ENCODE results near the gene MEF2B.
A peak's percentile ranks its signal among the peaks of the same experiment; 100 is the strongest.
"Not testable (repeated sequence)": the region's sequence is repeated elsewhere in the genome, so short reads cannot be mapped to it uniquely, and the experiment has no call there.

The MEF2B gene

GRCh38 chr19:19121371-19121770 is 48.7 kb downstream of the MEF2B start:
- no peak for DNase-seq

- DNase-seq: peak; percentile 13
These were observed 49.5 kb downstream of the MEF2B start for GRCh38 chr19:19120308-19121231.

- DNase-seq: no peak
These were observed 50.5 kb downstream of the MEF2B start for GRCh38 chr19:19119325-19120237.

- no peak for DNase-seq
These were observed 54.1 kb downstream of the MEF2B start for GRCh38 chr19:19115954-19116353.

- no peak for DNase-seq
These were observed 56.9 kb downstream of the MEF2B start for GRCh38 chr19:19113040-19113626.

- DNase-seq: no peak
These were observed 58.0 kb downstream of the MEF2B start for GRCh38 chr19:19111967-19112580.

- DNase-seq: no peak
These were observed 58.8 kb downstream of the MEF2B start for GRCh38 chr19:19111136-19111835.

GRCh38 chr19:19110410-19111135 is 59.5 kb downstream of the MEF2B start:
- no peak for DNase-seq

- DNase-seq: no peak
These were observed 60.5 kb downstream of the MEF2B start for GRCh38 chr19:19109601-19110000.

GRCh38 chr19:19107654-19108053 is 62.4 kb downstream of the MEF2B start:
- DNase-seq: no peak

- not testable (repeated sequence) for DNase-seq
These were observed 63.1 kb downstream of the MEF2B start for GRCh38 chr19:19106938-19107337.

- no peak for DNase-seq
These were observed 64.0 kb downstream of the MEF2B start for GRCh38 chr19:19106056-19106551.

- no peak for DNase-seq
These were observed 64.6 kb downstream of the MEF2B start for GRCh38 chr19:19105365-19106055.

- no peak for DNase-seq
These were observed 66.9 kb downstream of the MEF2B start for GRCh38 chr19:19103167-19103566.

- DNase-seq: not testable (repeated sequence)
These were observed 67.5 kb downstream of the MEF2B start for GRCh38 chr19:19102566-19102965.

- no peak for DNase-seq
These were observed 68.5 kb downstream of the MEF2B start for GRCh38 chr19:19101540-19101939.

GRCh38 chr19:19098703-19099632 is 71.1 kb downstream of the MEF2B start:
- DNase-seq: no peak

GRCh38 chr19:19098084-19098702 is 71.9 kb downstream of the MEF2B start:
- DNase-seq: no peak

All from NCI-H2029 treated with DMSO at 0.1 percent for 48 hours (cell line).